HepG2 (cell line): ENCODE data around the gene SNX27. TPM values are rescaled to one million over a fixed set of nuclear protein-coding genes. Genes with fewer than 3 reads are reported as not detected.

Experiments used
- AFF4 ChIP-seq: sonication (generic); formaldehyde crosslinking; IDR thresholded peaks from 2 replicates; pipeline ENCODE4 v1.4.0; 2020; ENCODE audit warnings: missing genetic modification reagents
- CREB1 ChIP-seq, 2 experiments: fragments of 450-650 bp in 1 of 2; IDR thresholded peaks; 2 replicates each; pipeline ENCODE4 v1.6.1; 2016 to 2017; ENCODE audit warnings: control low read depth in 1 of 2, mild to moderate bottlenecking in 1 of 2, missing compliant biosample characterization in 1 of 2, missing genetic modification characterization in 1 of 2
- CREM ChIP-seq, 2 experiments: sonication (generic) in 1 of 2; formaldehyde crosslinking in 1 of 2; IDR thresholded peaks; 2 replicates each; pipeline versions ENCODE4 v1.4.0 to v1.6.1; 2016 to 2020; ENCODE audit warnings: antibody characterized with exemption in 1 of 2, mild to moderate bottlenecking in 1 of 2, missing genetic modification reagents in 1 of 2
- MYPOP ChIP-seq: sonication (generic); formaldehyde crosslinking; IDR thresholded peaks from 2 replicates; pipeline ENCODE4 v1.8.1; 2023; ENCODE audit warnings: mild to moderate bottlenecking, moderate library complexity, missing genetic modification reagents
- NAIF1 ChIP-seq: sonication (generic); formaldehyde crosslinking; IDR thresholded peaks from 2 replicates; pipeline ENCODE4 v1.5.0; 2020; ENCODE audit warnings: mild to moderate bottlenecking, missing genetic modification reagents, borderline replicate concordance
- NFRKB ChIP-seq: fragments of 450-650 bp; IDR thresholded peaks from 2 replicates; pipeline ENCODE4 v1.6.1; 2017
- RELA ChIP-seq: sonication (generic); formaldehyde crosslinking; IDR thresholded peaks from 2 replicates; pipeline ENCODE4 v1.4.0; 2020; ENCODE audit warnings: missing genetic modification reagents
- SALL1 ChIP-seq: sonication (generic); formaldehyde crosslinking; IDR thresholded peaks from 2 replicates; pipeline ENCODE4 v1.8.0; 2022; ENCODE audit warnings: mild to moderate bottlenecking, missing genetic modification reagents
- SCMH1 ChIP-seq: sonication (generic); formaldehyde crosslinking; IDR thresholded peaks from 2 replicates; pipeline ENCODE4 v1.9.0; 2021; ENCODE audit warnings: missing genetic modification reagents, mild to moderate bottlenecking, borderline replicate concordance
- SUZ12 ChIP-seq: fragments of 150-350 bp; IDR thresholded peaks from 2 replicates; pipeline ENCODE4 v1.6.1; 2014; ENCODE audit warnings: low read depth, low read length
- XRCC5 ChIP-seq: fragments of 200-400 bp; formaldehyde crosslinking; optimal IDR thresholded peaks from 2 replicates; pipeline ENCODE3; 2017; ENCODE audit warnings: mild to moderate bottlenecking, low read length
- ZIK1 ChIP-seq: sonication (generic); formaldehyde crosslinking; IDR thresholded peaks from 2 replicates; pipeline ENCODE4 v1.5.0; 2020; ENCODE audit warnings: mild to moderate bottlenecking, low read depth, missing genetic modification reagents, borderline replicate concordance
- ZNF83 ChIP-seq: sonication (generic); formaldehyde crosslinking; IDR thresholded peaks from 2 replicates; pipeline ENCODE4 v1.4.0; 2020; ENCODE audit warnings: missing genetic modification reagents, mild to moderate bottlenecking, borderline replicate concordance
- polyA plus RNA-seq, 8 experiments: library from polyadenylated mRNA; depleted of rRNA in 3 of 8; stranded (reverse) in 7 of 8; unstranded in 1 of 8; fragments of >200 nt; fragmentation: Illumina TruSeq in 4 of 8; extraction: Trizol in 4 of 8; gene quantifications; 2 replicates each; pipeline versions ENCODE4 v1.2.1 to v1.2.3, GENCODE V29; 2011 to 2016; ENCODE audit warnings: low read depth in 4 of 8, missing spikeins in 1 of 8, mixed read lengths in 1 of 8; ENCODE audit not compliant: insufficient read depth in 1 of 8
- total RNA-seq, 5 experiments: library from RNA; depleted of rRNA; stranded (reverse); fragments of >200 nt; fragmentation: Illumina TruSeq; extraction: Trizol; gene quantifications; 2 replicates each; pipeline ENCODE4 v1.2.3, GENCODE V29; 2016; ENCODE audit warnings: low read depth in 1 of 5
- TF ChIP-seq, protein P1 (sequence below): sonication (generic); formaldehyde crosslinking; conservative IDR thresholded peaks from 2 replicates; pipeline ENCODE4 v1.4.0; 2020; ENCODE audit warnings: mild to moderate bottlenecking, missing genetic modification reagents, moderate library complexity
- TF ChIP-seq, protein P2 (sequence below): sonication (generic); formaldehyde crosslinking; conservative IDR thresholded peaks from 2 replicates; pipeline ENCODE4 v1.4.0; 2020; ENCODE audit warnings: missing genetic modification reagents

SNX27 gene
- total and polyA plus RNA-seq, 2 of the 13 experiments (the other 11 are each of a cell fraction or from before 2014, with no cell fraction given): 14.4 to 17.8 TPM

GRCh38 chr1:151611832-151612500 is at the start of gene SNX27 (continued):
- TF ChIP-seq MYPOP (CRISPR knock-in tag) (peak; percentile 48), XRCC5 (no peak), ZNF83 (no peak), SALL1 (CRISPR knock-in tag) (peak; percentile 75), CREB1 (IDR thresholded peaks at IDR 0.05) (peak; percentile 42; the same call in 1 of the 2 replicates), CREB1 (CRISPR knock-in tag; IDR thresholded peaks at IDR 0.05) (no peak), SUZ12 (peak; percentile 82), NFRKB (no peak), AFF4 (no peak), CREM (IDR thresholded peaks at IDR 0.05) (peak; percentile 92), CREM (CRISPR knock-in tag; IDR thresholded peaks at IDR 0.05) (no peak), NAIF1 (CRISPR knock-in tag) (no peak), ZIK1 (peak; percentile 21; the same call in 1 of the 2 replicates), SCMH1 (CRISPR knock-in tag) (no peak), RELA (peak; percentile 40; the same call in 1 of the 2 replicates)
- TF ChIP-seq, protein P1, sequence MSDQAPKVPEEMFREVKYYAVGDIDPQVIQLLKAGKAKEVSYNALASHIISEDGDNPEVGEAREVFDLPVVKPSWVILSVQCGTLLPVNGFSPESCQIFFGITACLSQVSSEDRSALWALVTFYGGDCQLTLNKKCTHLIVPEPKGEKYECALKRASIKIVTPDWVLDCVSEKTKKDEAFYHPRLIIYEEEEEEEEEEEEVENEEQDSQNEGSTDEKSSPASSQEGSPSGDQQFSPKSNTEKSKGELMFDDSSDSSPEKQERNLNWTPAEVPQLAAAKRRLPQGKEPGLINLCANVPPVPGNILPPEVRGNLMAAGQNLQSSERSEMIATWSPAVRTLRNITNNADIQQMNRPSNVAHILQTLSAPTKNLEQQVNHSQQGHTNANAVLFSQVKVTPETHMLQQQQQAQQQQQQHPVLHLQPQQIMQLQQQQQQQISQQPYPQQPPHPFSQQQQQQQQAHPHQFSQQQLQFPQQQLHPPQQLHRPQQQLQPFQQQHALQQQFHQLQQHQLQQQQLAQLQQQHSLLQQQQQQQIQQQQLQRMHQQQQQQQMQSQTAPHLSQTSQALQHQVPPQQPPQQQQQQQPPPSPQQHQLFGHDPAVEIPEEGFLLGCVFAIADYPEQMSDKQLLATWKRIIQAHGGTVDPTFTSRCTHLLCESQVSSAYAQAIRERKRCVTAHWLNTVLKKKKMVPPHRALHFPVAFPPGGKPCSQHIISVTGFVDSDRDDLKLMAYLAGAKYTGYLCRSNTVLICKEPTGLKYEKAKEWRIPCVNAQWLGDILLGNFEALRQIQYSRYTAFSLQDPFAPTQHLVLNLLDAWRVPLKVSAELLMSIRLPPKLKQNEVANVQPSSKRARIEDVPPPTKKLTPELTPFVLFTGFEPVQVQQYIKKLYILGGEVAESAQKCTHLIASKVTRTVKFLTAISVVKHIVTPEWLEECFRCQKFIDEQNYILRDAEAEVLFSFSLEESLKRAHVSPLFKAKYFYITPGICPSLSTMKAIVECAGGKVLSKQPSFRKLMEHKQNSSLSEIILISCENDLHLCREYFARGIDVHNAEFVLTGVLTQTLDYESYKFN: no peak; the same call in 1 of the 2 replicates
- TF ChIP-seq, protein P2, sequence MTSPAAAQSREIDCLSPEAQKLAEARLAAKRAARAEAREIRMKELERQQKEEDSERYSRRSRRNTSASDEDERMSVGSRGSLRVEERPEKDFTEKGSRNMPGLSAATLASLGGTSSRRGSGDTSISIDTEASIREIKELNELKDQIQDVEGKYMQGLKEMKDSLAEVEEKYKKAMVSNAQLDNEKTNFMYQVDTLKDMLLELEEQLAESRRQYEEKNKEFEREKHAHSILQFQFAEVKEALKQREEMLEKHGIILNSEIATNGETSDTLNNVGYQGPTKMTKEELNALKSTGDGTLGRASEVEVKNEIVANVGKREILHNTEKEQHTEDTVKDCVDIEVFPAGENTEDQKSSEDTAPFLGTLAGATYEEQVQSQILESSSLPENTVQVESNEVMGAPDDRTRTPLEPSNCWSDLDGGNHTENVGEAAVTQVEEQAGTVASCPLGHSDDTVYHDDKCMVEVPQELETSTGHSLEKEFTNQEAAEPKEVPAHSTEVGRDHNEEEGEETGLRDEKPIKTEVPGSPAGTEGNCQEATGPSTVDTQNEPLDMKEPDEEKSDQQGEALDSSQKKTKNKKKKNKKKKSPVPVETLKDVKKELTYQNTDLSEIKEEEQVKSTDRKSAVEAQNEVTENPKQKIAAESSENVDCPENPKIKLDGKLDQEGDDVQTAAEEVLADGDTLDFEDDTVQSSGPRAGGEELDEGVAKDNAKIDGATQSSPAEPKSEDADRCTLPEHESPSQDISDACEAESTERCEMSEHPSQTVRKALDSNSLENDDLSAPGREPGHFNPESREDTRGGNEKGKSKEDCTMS: no peak
